CD14-positive monocyte (primary cell): ENCODE measurements around the gene IGFBP7. TPM values are rescaled to one million over a fixed set of nuclear protein-coding genes. Genes with fewer than 3 reads are reported as not detected.

Experiments used
- DNase-seq, 3 donors: peaks; one replicate each; pipeline ENCODE4 v3.0.0-alpha.2; 2011 to 2022
- H2AFZ ChIP-seq: 2 replicates; pipeline ENCODE4 v1.6.0; 2012; ENCODE audit warnings: mild to moderate bottlenecking, low read depth, low read length, inconsistent platforms; ENCODE audit not compliant: insufficient read depth, poor library complexity, severe bottlenecking
- H3K27ac ChIP-seq, 2 donors: 1 replicate in 1 of 2; 2 replicates in 1 of 2; pipeline ENCODE4 v1.5.1; 2012 to 2013; ENCODE audit warnings: low read length in 2 of 2, control low read depth in 1 of 2, inconsistent platforms in 1 of 2, low read depth in 1 of 2, mild to moderate bottlenecking in 1 of 2
- H3K27me3 ChIP-seq, 2 donors: one replicate each; pipeline versions ENCODE4 v1.6.0 to v1.6.1; 2011 to 2013; ENCODE audit warnings: low read length in 2 of 2; ENCODE audit not compliant: control insufficient read depth in 2 of 2, insufficient read depth in 2 of 2
- H3K36me3 ChIP-seq, 2 donors: replicated peaks in 1 of 2; 1 replicate in 1 of 2; 2 replicates in 1 of 2; pipeline versions ENCODE4 v1.5.1 to v1.6.1; 2012 to 2013; ENCODE audit warnings: low read length in 2 of 2, control low read depth in 1 of 2, inconsistent platforms in 1 of 2, mild to moderate bottlenecking in 1 of 2; ENCODE audit not compliant: insufficient read depth in 2 of 2, control insufficient read depth in 1 of 2
- H3K4me1 ChIP-seq, 2 donors: 1 replicate in 1 of 2; 2 replicates in 1 of 2; pipeline versions ENCODE4 v1.5.1 to v1.6.1; 2012 to 2013; ENCODE audit warnings: low read length in 2 of 2, control low read depth in 1 of 2, inconsistent platforms in 1 of 2, mild to moderate bottlenecking in 1 of 2, moderate library complexity in 1 of 2; ENCODE audit not compliant: insufficient read depth in 2 of 2, control insufficient read depth in 1 of 2
- H3K4me2 ChIP-seq: replicated peaks from 2 replicates; pipeline ENCODE3; 2012; ENCODE audit warnings: low read length, moderate library complexity, mild to moderate bottlenecking; ENCODE audit not compliant: poor library complexity, severe bottlenecking; ENCODE audit errors: extremely low read depth
- H3K4me3 ChIP-seq, 3 experiments: fragments of 200-600 bp in 1 of 3; sonication (generic) in 1 of 3; replicated peaks in 1 of 3; 1 replicate in 2 of 3; 2 replicates in 1 of 3; pipeline ENCODE4 v1.5.1; 2011 to 2013; ENCODE audit warnings: low read length in 3 of 3, mild to moderate bottlenecking in 3 of 3, control low read depth in 2 of 3, low read depth in 2 of 3, inconsistent platforms in 1 of 3, moderate library complexity in 1 of 3
- H3K79me2 ChIP-seq: 2 replicates; pipeline ENCODE4 v1.6.0; 2012; ENCODE audit warnings: mild to moderate bottlenecking, control low read depth, inconsistent platforms, low read length, moderate library complexity; ENCODE audit not compliant: insufficient read depth
- H3K9ac ChIP-seq: 2 replicates; pipeline ENCODE4 v1.6.0; 2017; ENCODE audit warnings: low read length, mild to moderate bottlenecking; ENCODE audit not compliant: insufficient read depth, poor library complexity, severe bottlenecking
- H3K9me3 ChIP-seq, 2 donors: replicated peaks in 1 of 2; 1 replicate in 1 of 2; 2 replicates in 1 of 2; pipeline versions ENCODE4 v1.5.1 to v1.6.1; 2012 to 2013; ENCODE audit warnings: low read length in 2 of 2, control low read depth in 1 of 2; ENCODE audit not compliant: control insufficient read depth in 1 of 2, insufficient read depth in 1 of 2
- H4K20me1 ChIP-seq: 2 replicates; pipeline ENCODE4 v1.6.0; 2012; ENCODE audit warnings: mild to moderate bottlenecking, low read length, control low read depth, moderate library complexity; ENCODE audit not compliant: insufficient read depth
- H3K27ac Mint-ChIP-seq, 7 donors: one replicate each; pipeline ENCODE4 v1.8.0; 2020; ENCODE audit warnings: mild to moderate bottlenecking in 7 of 7, mixed read lengths in 7 of 7, moderate library complexity in 6 of 7, inconsistent platforms in 2 of 7
- H3K27me3 Mint-ChIP-seq, 3 donors: one replicate each; pipeline ENCODE4 v1.8.0; 2021 to 2022; ENCODE audit warnings: low read depth in 3 of 3, mild to moderate bottlenecking in 3 of 3, mixed read lengths in 3 of 3, moderate library complexity in 3 of 3, inconsistent platforms in 1 of 3
- H3K36me3 Mint-ChIP-seq, 2 donors: one replicate each; pipeline ENCODE4 v1.8.0; 2020; ENCODE audit warnings: mixed read lengths in 2 of 2, inconsistent platforms in 1 of 2, mild to moderate bottlenecking in 1 of 2
- H3K4me1 Mint-ChIP-seq: one replicate; pipeline ENCODE4 v1.8.0; 2020; ENCODE audit warnings: mild to moderate bottlenecking, mixed read lengths
- H3K4me3 Mint-ChIP-seq, 2 donors: one replicate each; pipeline ENCODE4 v1.8.0; 2020; ENCODE audit warnings: mild to moderate bottlenecking in 2 of 2, mixed read lengths in 2 of 2, moderate library complexity in 1 of 2
- H3K9me3 Mint-ChIP-seq, 7 donors: one replicate each; pipeline ENCODE4 v1.8.0; 2020 to 2022; ENCODE audit warnings: mixed read lengths in 7 of 7, mild to moderate bottlenecking in 6 of 7, moderate library complexity in 6 of 7, inconsistent platforms in 2 of 7
- CTCF ChIP-seq: fragments of 200-600 bp; IDR thresholded peaks from one replicate; pipeline ENCODE4 v1.8.0; 2022; ENCODE audit warnings: antibody characterized with exemption, mild to moderate bottlenecking
- WGBS: methylation state at CpG from one replicate; pipeline ENCODE4 v1.1.5; 2013; ENCODE audit warnings: missing lambda C conversion rate; ENCODE audit not compliant: insufficient coverage; 5-methylcytosine and 5-hydroxymethylcytosine counted together
- intact Hi-C, 2 donors: fragments of 100-400 bp; cut with micrococcal nuclease; formaldehyde crosslinking; loops; one replicate each; pipeline versions ENCODE4 v1.15.0 to v1.15.1; 2023
- polyA plus RNA-seq, 3 donors: library from polyadenylated mRNA; depleted of rRNA in 1 of 3; unstranded in 2 of 3; stranded (reverse) in 1 of 3; fragments of 300-500 nt in 2 of 3; fragments of >200 nt in 1 of 3; fragmentation: Illumina TruSeq in 2 of 3; gene quantifications; 1 replicate in 2 of 3; 2 replicates in 1 of 3; pipeline ENCODE4 v1.2.3, GENCODE V29; 2012 to 2021

IGFBP7 gene
- polyA plus RNA-seq, 3 donors, result 23.1 to 53.1 (median 46.9) TPM

- Histone ChIP-seq H3K4me3 (no peak overlapping the region), H3K4me1 (no peaks in the 10 kb centered on the region), H3K9me3 (no peaks in the 10 kb centered on the region), H4K20me1 (no peaks in the 10 kb centered on the region), H3K4me2 (no peak overlapping the region), H3K27ac (no peak overlapping the region), H3K9ac (no peak overlapping the region), H3K27me3 (no peaks in the 10 kb centered on the region), H3K79me2 (peaks cover 20% of the 10 kb centered on the region), H3K36me3 (no peaks in the 10 kb centered on the region), H2AFZ (no peak overlapping the region)
- whole genome bisulfite sequencing, result no CpG with 5 or more reads among the region's 2 CpGs
- DNase-seq, result no peak
- TF ChIP-seq CTCF, result no peak
- H3K9me3 Mint-ChIP-seq, result peaks cover 0 to 4% (median 2%) of the 10 kb centered on the region in 7 donors
- peaks cover 8% of the 10 kb centered on the region for H3K4me1 Mint-ChIP-seq
- intact Hi-C loops, result no loop called here
- peaks cover 0 to 18% of the 10 kb centered on the region in 2 donors for H3K36me3 Mint-ChIP-seq
- H3K4me3 Mint-ChIP-seq, result no peak overlapping the region
- H3K27ac Mint-ChIP-seq, result no peak overlapping the region
- H3K27me3 Mint-ChIP-seq, result no peaks in the 10 kb centered on the region
Observed at GRCh38 chr4:57083090-57083489, 27.1 kb downstream of the IGFBP7 start.

GRCh38 chr4:57081651-57082621, 28.2 kb downstream of the IGFBP7 start:
- no peak for DNase-seq
- Histone ChIP-seq H3K27me3 (no peaks in the 10 kb centered on the region), H4K20me1 (no peaks in the 10 kb centered on the region), H2AFZ (no peak overlapping the region), H3K27ac (no peak overlapping the region), H3K36me3 (no peaks in the 10 kb centered on the region), H3K4me1 (no peaks in the 10 kb centered on the region), H3K9ac (no peak overlapping the region), H3K4me3 (no peak overlapping the region), H3K4me2 (no peak overlapping the region), H3K79me2 (peaks cover 10% of the 10 kb centered on the region), H3K9me3 (no peaks in the 10 kb centered on the region)
- no peak for TF ChIP-seq CTCF
- intact Hi-C loops, result no loop called here
- peaks cover 8% of the 10 kb centered on the region for H3K4me1 Mint-ChIP-seq
- H3K4me3 Mint-ChIP-seq, result no peak overlapping the region
- H3K27ac Mint-ChIP-seq, result peak overlapping the region in 2 of 7 donors; percentile 12 to 45
- H3K36me3 Mint-ChIP-seq, result peaks cover 0 to 13% of the 10 kb centered on the region in 2 donors
- H3K9me3 Mint-ChIP-seq, result peaks cover 0 to 4% (median 2%) of the 10 kb centered on the region in 7 donors
- H3K27me3 Mint-ChIP-seq, result no peaks in the 10 kb centered on the region
- 71% methylated on average over 5 of the region's 9 CpGs for WGBS
